ENCODE measurements around the gene ARHGAP22.

GRCh38 chr10:48640326-48640725 is 35.5 kb upstream of the ARHGAP22 start:
- TF ChIP-seq POLR2AphosphoS5 (IDR thresholded peaks at IDR 0.05) = no peak
- TF ChIP-seq, protein P1, sequence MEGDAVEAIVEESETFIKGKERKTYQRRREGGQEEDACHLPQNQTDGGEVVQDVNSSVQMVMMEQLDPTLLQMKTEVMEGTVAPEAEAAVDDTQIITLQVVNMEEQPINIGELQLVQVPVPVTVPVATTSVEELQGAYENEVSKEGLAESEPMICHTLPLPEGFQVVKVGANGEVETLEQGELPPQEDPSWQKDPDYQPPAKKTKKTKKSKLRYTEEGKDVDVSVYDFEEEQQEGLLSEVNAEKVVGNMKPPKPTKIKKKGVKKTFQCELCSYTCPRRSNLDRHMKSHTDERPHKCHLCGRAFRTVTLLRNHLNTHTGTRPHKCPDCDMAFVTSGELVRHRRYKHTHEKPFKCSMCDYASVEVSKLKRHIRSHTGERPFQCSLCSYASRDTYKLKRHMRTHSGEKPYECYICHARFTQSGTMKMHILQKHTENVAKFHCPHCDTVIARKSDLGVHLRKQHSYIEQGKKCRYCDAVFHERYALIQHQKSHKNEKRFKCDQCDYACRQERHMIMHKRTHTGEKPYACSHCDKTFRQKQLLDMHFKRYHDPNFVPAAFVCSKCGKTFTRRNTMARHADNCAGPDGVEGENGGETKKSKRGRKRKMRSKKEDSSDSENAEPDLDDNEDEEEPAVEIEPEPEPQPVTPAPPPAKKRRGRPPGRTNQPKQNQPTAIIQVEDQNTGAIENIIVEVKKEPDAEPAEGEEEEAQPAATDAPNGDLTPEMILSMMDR (IDR thresholded peaks at IDR 0.05) = no peak
